Panc1 (cell line): ENCODE results near the gene FCMR.

Source experiments
- POLR2AphosphoS5 ChIP-seq: IDR thresholded peaks from 2 replicates; pipeline ENCODE4 v1.6.1; 2012; ENCODE audit warnings: mild to moderate bottlenecking, low read depth, low read length, moderate library complexity
- SIN3A ChIP-seq: IDR thresholded peaks from 2 replicates; pipeline ENCODE4 v1.6.1; 2012; ENCODE audit warnings: low read depth, mild to moderate bottlenecking, low read length, moderate library complexity, borderline replicate concordance; ENCODE audit not compliant: insufficient read depth
- TCF7L2 ChIP-seq: IDR thresholded peaks from 2 replicates; pipeline ENCODE4 v1.6.1; 2011; ENCODE audit warnings: mild to moderate bottlenecking, low read depth, low read length, inconsistent platforms
- TF ChIP-seq, protein P1 (sequence below): fragments of 450-650 bp; IDR thresholded peaks from 2 replicates; pipeline ENCODE4 v1.5.1; 2017; ENCODE audit warnings: mild to moderate bottlenecking

DNA sequence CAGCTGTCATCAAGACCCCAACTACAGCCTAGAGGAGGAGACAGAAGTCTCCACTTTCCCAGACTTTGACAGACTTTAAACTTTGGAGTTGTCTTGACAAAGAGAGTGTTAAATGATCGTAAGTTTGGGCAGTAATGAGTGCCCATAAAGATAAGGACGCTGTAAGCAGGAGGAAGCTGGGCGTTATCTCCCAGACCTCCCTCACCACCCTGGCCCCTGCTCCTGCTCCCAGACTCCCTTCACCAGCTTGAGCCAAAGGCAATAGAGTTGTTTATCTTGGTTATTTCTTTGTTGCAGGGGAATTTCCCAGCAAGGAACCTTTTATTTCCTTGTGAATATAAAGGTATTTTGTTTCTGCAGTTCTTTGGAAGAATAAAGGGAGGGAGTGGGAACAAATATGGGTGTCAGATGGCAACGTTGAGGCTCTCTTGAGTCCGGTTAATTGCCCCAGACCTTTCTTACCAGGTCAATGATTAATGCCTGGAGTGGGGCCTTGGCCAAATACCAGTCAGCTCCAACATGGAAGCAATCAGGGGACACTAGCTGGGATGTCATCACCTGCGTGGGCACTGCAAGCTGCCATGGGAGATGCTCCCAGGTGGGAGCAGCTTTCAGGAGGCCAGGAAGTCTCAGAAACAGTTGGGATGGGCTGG, 20.2 kb upstream of the FCMR start:
- TF ChIP-seq, protein P1, sequence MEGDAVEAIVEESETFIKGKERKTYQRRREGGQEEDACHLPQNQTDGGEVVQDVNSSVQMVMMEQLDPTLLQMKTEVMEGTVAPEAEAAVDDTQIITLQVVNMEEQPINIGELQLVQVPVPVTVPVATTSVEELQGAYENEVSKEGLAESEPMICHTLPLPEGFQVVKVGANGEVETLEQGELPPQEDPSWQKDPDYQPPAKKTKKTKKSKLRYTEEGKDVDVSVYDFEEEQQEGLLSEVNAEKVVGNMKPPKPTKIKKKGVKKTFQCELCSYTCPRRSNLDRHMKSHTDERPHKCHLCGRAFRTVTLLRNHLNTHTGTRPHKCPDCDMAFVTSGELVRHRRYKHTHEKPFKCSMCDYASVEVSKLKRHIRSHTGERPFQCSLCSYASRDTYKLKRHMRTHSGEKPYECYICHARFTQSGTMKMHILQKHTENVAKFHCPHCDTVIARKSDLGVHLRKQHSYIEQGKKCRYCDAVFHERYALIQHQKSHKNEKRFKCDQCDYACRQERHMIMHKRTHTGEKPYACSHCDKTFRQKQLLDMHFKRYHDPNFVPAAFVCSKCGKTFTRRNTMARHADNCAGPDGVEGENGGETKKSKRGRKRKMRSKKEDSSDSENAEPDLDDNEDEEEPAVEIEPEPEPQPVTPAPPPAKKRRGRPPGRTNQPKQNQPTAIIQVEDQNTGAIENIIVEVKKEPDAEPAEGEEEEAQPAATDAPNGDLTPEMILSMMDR, result no peak
- TF ChIP-seq TCF7L2, result no peak
- TF ChIP-seq POLR2AphosphoS5, result no peak
- no peak for TF ChIP-seq SIN3A
